SK-N-SH treated with all-trans-retinoic acid at 6 μM for 48 hours (cell line): Measurements from ENCODE around the gene HINT2.

Experiments used
- ATAC-seq: fragments of 200-7000 bp; cut with Tn5 transposase; 3 replicates; pipeline ENCODE4 v1.9.1; 2020; ENCODE audit warnings: mild to moderate bottlenecking, moderate library complexity
- ARNTL ChIP-seq: fragments of 450-650 bp; formaldehyde crosslinking; IDR thresholded peaks from 2 replicates; pipeline ENCODE4 v1.5.0; 2020; ENCODE audit warnings: low read depth, mild to moderate bottlenecking, moderate library complexity, borderline replicate concordance
- BACH2 ChIP-seq: fragments of 250-450 bp; sonication (Bioruptor Pico); IDR thresholded peaks from 2 replicates; pipeline ENCODE4 v1.9.0; 2021; ENCODE audit warnings: mild to moderate bottlenecking, borderline replicate concordance
- CREB5 ChIP-seq: fragments of 250-450 bp; sonication (Bioruptor Pico); IDR thresholded peaks from 2 replicates; pipeline ENCODE4 v1.5.1; 2020; ENCODE audit warnings: low read depth, mild to moderate bottlenecking, moderate library complexity
- CSDC2 ChIP-seq: fragments of 250-450 bp; sonication (Bioruptor Pico); IDR thresholded peaks from 2 replicates; pipeline ENCODE4 v1.5.0; 2020; ENCODE audit warnings: mild to moderate bottlenecking, moderate library complexity
- CSRNP3 ChIP-seq: fragments of 250-450 bp; sonication (Bioruptor Pico); IDR thresholded peaks from 2 replicates; pipeline ENCODE4 v1.5.1; 2021; ENCODE audit warnings: mild to moderate bottlenecking, moderate library complexity
- ESRRG ChIP-seq: fragments of 250-450 bp; sonication (Bioruptor Pico); IDR thresholded peaks from 2 replicates; pipeline ENCODE4 v1.6.1; 2021; ENCODE audit warnings: mild to moderate bottlenecking
- GLIS3 ChIP-seq: fragments of 250-450 bp; sonication (Bioruptor Pico); IDR thresholded peaks from 2 replicates; pipeline ENCODE4 v1.5.0; 2020; ENCODE audit warnings: mild to moderate bottlenecking, moderate library complexity
- ISL1 ChIP-seq: fragments of 250-450 bp; sonication (Bioruptor Pico); IDR thresholded peaks from 2 replicates; pipeline ENCODE4 v2.1.2; 2022; ENCODE audit warnings: mild to moderate bottlenecking, moderate library complexity
- OSR1 ChIP-seq: fragments of 250-450 bp; sonication (Bioruptor Pico); IDR thresholded peaks from 2 replicates; pipeline ENCODE4 v1.8.0; 2022; ENCODE audit warnings: moderate library complexity, mild to moderate bottlenecking, inconsistent platforms
- PATZ1 ChIP-seq: fragments of 250-450 bp; sonication (Bioruptor Pico); IDR thresholded peaks from 2 replicates; pipeline ENCODE4 v1.8.0; 2020; ENCODE audit warnings: mild to moderate bottlenecking, moderate library complexity, borderline replicate concordance
- POU6F1 ChIP-seq: fragments of 250-450 bp; sonication (Bioruptor Pico); IDR thresholded peaks from 2 replicates; pipeline ENCODE4 v1.8.0; 2021; ENCODE audit warnings: low read depth, mild to moderate bottlenecking, moderate library complexity, borderline replicate concordance
- PPARA ChIP-seq: fragments of 250-450 bp; sonication (Bioruptor Pico); IDR thresholded peaks from 2 replicates; pipeline ENCODE4 v1.5.0; 2020; ENCODE audit warnings: mild to moderate bottlenecking, borderline replicate concordance
- RARB ChIP-seq: fragments of 250-450 bp; sonication (Bioruptor Pico); IDR thresholded peaks from 2 replicates; pipeline ENCODE4 v1.8.0; 2021; ENCODE audit warnings: mild to moderate bottlenecking, moderate library complexity
- SNAI2 ChIP-seq: fragments of 250-450 bp; sonication (Bioruptor Pico); IDR thresholded peaks from 2 replicates; pipeline ENCODE4 v1.5.0; 2020; ENCODE audit warnings: mild to moderate bottlenecking, moderate library complexity
- TCF4 ChIP-seq: fragments of 250-450 bp; sonication (Bioruptor Pico); IDR thresholded peaks from 2 replicates; pipeline ENCODE4 v1.8.0; 2021; ENCODE audit warnings: mild to moderate bottlenecking, moderate library complexity, borderline replicate concordance
- TOX ChIP-seq: fragments of 250-450 bp; sonication (Bioruptor Pico); IDR thresholded peaks from 2 replicates; pipeline ENCODE4 v1.8.0; 2021; ENCODE audit warnings: mild to moderate bottlenecking, moderate library complexity, borderline replicate concordance
- ZC3H10 ChIP-seq: fragments of 250-450 bp; sonication (Bioruptor Pico); IDR thresholded peaks from 2 replicates; pipeline ENCODE4 v1.5.1; 2021; ENCODE audit warnings: mild to moderate bottlenecking, moderate library complexity
- ZFP3 ChIP-seq: fragments of 250-450 bp; sonication (Bioruptor Pico); IDR thresholded peaks from 2 replicates; pipeline ENCODE4 v1.5.0; 2020; ENCODE audit warnings: mild to moderate bottlenecking, moderate library complexity
- ZNF70 ChIP-seq: fragments of 450-650 bp; formaldehyde crosslinking; IDR thresholded peaks from 2 replicates; pipeline ENCODE4 v1.5.0; 2020; ENCODE audit warnings: mild to moderate bottlenecking, moderate library complexity

Gene HINT2

GRCh38 chr9:35842795-35843194 lies 28.0 kb upstream of the HINT2 start:
- no peak for ATAC-seq

GRCh38 chr9:35842020-35842745 lies 27.3 kb upstream of the HINT2 start:
- TF ChIP-seq ZNF70 (CRISPR knock-in tag): no peak
- no peak for TF ChIP-seq ISL1
- no peak for TF ChIP-seq PATZ1 (CRISPR knock-in tag)
- no peak for TF ChIP-seq CREB5 (CRISPR knock-in tag)
- TF ChIP-seq ARNTL: no peak
- TF ChIP-seq CSRNP3: no peak
- ATAC-seq: no peak

More at GRCh38 chr9:35842795-35843194, 28.0 kb upstream of the HINT2 start:
- TF ChIP-seq CSDC2: no peak

- TF ChIP-seq GLIS3 (CRISPR knock-in tag) (no peak), ESRRG (CRISPR knock-in tag) (no peak), SNAI2 (CRISPR knock-in tag) (no peak), ARNTL (no peak), RARB (no peak), CSRNP3 (no peak), ISL1 (no peak), CREB5 (CRISPR knock-in tag) (no peak), OSR1 (no peak), ZNF70 (CRISPR knock-in tag) (no peak), PATZ1 (CRISPR knock-in tag) (no peak), TCF4 (no peak), BACH2 (CRISPR knock-in tag) (no peak), TOX (CRISPR knock-in tag) (no peak), ZFP3 (no peak), CSDC2 (no peak), PPARA (CRISPR knock-in tag) (no peak), POU6F1 (CRISPR knock-in tag) (no peak), ZC3H10 (CRISPR knock-in tag) (no peak)
- ATAC-seq: no peak
These were observed 26.7 kb upstream of the HINT2 start for GRCh38 chr9:35841645-35841900.
